Spleen (tissue), 7 donors: ENCODE results near the gene TDRKH.

Experiments
- CTCF ChIP-seq, 11 experiments: fragments of 200-600 bp in 7 of 11; fragments of 450-650 bp in 4 of 11; sonication (generic) in 4 of 11; IDR thresholded peaks in 8 of 11; conservative IDR thresholded peaks in 3 of 11; 1 replicate in 7 of 11; 2 replicates in 4 of 11; pipeline versions ENCODE4 v1.4.0 to v1.8.0; 2016 to 2021; ENCODE audit warnings: antibody characterized with exemption in 11 of 11, inconsistent platforms in 4 of 11, mild to moderate bottlenecking in 1 of 11
- POLR2A ChIP-seq, 3 donors: fragments of 450-650 bp; IDR thresholded peaks; one replicate each; pipeline ENCODE4 v1.5.1; 2017; ENCODE audit warnings: antibody characterized with exemption in 3 of 3, mild to moderate bottlenecking in 1 of 3
- POLR2AphosphoS5 ChIP-seq, 3 donors: sonication (generic); formaldehyde crosslinking; IDR thresholded peaks; one replicate each; pipeline ENCODE4 v1.5.1; 2017; ENCODE audit warnings: antibody characterized with exemption in 3 of 3
- donor health status: DM: no; HTN: no; CAD: no; lungs with moderate emphysema.
- donor health status: DM: no; HTN: no; CAD: no.
- donor health status: DM: no; HTN: no; CAD: no.

GRCh38 chr1:151763990-151764389 lies 26.3 kb downstream of the TDRKH start:
- TF ChIP-seq POLR2AphosphoS5 (IDR thresholded peaks at IDR 0.05) (no peak), CTCF (IDR thresholded peaks at IDR 0.05 in 8 of 11, conservative IDR thresholded peaks at IDR 0.05 in 3 of 11) (no peak), POLR2A (IDR thresholded peaks at IDR 0.05) (no peak)
